ENCODE measurements around the gene ALDH4A1. TPM values are rescaled to one million over a fixed set of nuclear protein-coding genes. Genes with fewer than 3 reads are reported as not detected.

ALDH4A1 gene
- total and polyA plus RNA-seq, 2 experiments from 2014 or later = 11.3 to 33.8 TPM

DNA sequence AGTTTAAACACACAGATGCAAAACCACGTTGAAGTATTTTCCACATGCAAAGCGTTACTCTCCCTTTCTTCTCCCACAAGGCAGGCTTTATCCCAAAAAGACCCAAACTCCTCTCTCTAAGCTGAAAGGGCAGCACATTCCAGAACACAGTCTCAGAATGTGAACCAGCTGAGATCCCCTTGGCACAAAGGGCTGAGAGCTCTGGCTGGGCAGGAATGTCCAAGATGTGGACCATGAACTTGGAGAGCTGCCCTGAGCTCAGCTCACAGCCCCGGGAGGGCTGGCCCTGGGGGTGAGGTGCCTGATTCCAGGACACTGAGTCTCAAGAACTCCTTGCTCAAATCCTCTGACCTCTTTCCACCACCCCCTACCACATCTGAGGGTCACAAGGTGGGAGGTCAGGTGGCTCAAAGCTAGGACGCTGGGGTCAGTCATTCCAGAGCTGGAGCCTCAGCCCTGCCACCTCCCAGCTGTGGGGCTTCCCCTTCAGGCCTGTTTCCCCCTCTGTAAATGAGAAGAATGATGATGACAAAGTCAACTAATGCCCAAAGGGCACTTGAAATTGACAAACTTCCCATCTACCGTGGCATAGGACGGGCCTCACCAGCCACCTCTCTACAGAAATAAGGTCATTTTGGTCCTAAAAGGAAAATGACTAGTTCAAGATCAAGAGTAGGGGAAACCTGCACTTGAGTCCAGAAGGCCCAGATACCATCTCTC is 11.5 kb downstream of the ALDH4A1 start (continued):
- TF ChIP-seq, protein P1, sequence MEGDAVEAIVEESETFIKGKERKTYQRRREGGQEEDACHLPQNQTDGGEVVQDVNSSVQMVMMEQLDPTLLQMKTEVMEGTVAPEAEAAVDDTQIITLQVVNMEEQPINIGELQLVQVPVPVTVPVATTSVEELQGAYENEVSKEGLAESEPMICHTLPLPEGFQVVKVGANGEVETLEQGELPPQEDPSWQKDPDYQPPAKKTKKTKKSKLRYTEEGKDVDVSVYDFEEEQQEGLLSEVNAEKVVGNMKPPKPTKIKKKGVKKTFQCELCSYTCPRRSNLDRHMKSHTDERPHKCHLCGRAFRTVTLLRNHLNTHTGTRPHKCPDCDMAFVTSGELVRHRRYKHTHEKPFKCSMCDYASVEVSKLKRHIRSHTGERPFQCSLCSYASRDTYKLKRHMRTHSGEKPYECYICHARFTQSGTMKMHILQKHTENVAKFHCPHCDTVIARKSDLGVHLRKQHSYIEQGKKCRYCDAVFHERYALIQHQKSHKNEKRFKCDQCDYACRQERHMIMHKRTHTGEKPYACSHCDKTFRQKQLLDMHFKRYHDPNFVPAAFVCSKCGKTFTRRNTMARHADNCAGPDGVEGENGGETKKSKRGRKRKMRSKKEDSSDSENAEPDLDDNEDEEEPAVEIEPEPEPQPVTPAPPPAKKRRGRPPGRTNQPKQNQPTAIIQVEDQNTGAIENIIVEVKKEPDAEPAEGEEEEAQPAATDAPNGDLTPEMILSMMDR (conservative IDR thresholded peaks at IDR 0.05; ENCODE audit: low read depth in 2 of 2) = no peak
- TF ChIP-seq, protein P2, sequence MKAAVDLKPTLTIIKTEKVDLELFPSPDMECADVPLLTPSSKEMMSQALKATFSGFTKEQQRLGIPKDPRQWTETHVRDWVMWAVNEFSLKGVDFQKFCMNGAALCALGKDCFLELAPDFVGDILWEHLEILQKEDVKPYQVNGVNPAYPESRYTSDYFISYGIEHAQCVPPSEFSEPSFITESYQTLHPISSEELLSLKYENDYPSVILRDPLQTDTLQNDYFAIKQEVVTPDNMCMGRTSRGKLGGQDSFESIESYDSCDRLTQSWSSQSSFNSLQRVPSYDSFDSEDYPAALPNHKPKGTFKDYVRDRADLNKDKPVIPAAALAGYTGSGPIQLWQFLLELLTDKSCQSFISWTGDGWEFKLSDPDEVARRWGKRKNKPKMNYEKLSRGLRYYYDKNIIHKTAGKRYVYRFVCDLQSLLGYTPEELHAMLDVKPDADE (IDR thresholded peaks at IDR 0.05) = no peak
- TF ChIP-seq, protein P3, sequence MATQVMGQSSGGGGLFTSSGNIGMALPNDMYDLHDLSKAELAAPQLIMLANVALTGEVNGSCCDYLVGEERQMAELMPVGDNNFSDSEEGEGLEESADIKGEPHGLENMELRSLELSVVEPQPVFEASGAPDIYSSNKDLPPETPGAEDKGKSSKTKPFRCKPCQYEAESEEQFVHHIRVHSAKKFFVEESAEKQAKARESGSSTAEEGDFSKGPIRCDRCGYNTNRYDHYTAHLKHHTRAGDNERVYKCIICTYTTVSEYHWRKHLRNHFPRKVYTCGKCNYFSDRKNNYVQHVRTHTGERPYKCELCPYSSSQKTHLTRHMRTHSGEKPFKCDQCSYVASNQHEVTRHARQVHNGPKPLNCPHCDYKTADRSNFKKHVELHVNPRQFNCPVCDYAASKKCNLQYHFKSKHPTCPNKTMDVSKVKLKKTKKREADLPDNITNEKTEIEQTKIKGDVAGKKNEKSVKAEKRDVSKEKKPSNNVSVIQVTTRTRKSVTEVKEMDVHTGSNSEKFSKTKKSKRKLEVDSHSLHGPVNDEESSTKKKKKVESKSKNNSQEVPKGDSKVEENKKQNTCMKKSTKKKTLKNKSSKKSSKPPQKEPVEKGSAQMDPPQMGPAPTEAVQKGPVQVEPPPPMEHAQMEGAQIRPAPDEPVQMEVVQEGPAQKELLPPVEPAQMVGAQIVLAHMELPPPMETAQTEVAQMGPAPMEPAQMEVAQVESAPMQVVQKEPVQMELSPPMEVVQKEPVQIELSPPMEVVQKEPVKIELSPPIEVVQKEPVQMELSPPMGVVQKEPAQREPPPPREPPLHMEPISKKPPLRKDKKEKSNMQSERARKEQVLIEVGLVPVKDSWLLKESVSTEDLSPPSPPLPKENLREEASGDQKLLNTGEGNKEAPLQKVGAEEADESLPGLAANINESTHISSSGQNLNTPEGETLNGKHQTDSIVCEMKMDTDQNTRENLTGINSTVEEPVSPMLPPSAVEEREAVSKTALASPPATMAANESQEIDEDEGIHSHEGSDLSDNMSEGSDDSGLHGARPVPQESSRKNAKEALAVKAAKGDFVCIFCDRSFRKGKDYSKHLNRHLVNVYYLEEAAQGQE (IDR thresholded peaks at IDR 0.05; ENCODE audit: unreplicated experiment) = no peak

DNA sequence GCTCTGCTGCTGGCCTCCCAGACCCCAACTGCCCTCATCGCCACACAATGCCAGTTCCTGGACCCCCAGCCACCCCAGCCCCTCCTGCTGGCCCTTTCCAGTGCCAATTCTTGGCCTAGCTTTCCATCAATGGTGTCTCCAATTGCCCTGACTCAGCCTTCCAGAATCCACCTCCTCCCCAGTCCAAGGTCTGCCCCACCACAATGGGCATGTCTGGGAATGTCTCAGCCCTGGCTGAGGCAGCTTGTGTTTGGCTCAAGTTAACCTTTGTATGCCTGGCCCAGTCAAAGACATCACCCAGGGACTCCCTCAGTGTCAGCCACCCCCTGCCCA is 16.4 kb downstream of the ALDH4A1 start:
- no peaks in the 10 kb centered on the region for H3K36me3 ChIP-seq (ENCODE audit: insufficient read depth)
- Mint-ChIP-seq H3K27ac (no peak overlapping the region), H3K4me3 (no peak overlapping the region)

More for the DNA sequence above, 16.4 kb downstream of the ALDH4A1 start:
- Mint-ChIP-seq H3K36me3 (ENCODE audit: low read depth) (peaks cover 8% of the 10 kb centered on the region; the same call in 2 of the 3 replicates), H3K27me3 (ENCODE audit: insufficient read depth, low read depth, poor library complexity) (peaks cover 3% of the 10 kb centered on the region), H3K9me3 (no peaks in the 10 kb centered on the region), H3K4me1 (no peaks in the 10 kb centered on the region)
- no peaks in the 10 kb centered on the region for H3F3A ChIP-seq (replicated peaks; ENCODE audit: low read depth)
- no peak overlapping the region for H3K4me3 ChIP-seq
- H3K9me2 ChIP-seq (ENCODE audit: insufficient read depth) = no peaks in the 10 kb centered on the region
- H4K20me1 ChIP-seq (replicated peaks; ENCODE audit: insufficient read depth) = no peaks in the 10 kb centered on the region
- TF ChIP-seq, protein P3 (IDR thresholded peaks at IDR 0.05; ENCODE audit: unreplicated experiment) = no peak
- no peak for TF ChIP-seq EZH2phosphoT487 (IDR thresholded peaks at IDR 0.05; ENCODE audit: unreplicated experiment)
- TF ChIP-seq, protein P4, sequence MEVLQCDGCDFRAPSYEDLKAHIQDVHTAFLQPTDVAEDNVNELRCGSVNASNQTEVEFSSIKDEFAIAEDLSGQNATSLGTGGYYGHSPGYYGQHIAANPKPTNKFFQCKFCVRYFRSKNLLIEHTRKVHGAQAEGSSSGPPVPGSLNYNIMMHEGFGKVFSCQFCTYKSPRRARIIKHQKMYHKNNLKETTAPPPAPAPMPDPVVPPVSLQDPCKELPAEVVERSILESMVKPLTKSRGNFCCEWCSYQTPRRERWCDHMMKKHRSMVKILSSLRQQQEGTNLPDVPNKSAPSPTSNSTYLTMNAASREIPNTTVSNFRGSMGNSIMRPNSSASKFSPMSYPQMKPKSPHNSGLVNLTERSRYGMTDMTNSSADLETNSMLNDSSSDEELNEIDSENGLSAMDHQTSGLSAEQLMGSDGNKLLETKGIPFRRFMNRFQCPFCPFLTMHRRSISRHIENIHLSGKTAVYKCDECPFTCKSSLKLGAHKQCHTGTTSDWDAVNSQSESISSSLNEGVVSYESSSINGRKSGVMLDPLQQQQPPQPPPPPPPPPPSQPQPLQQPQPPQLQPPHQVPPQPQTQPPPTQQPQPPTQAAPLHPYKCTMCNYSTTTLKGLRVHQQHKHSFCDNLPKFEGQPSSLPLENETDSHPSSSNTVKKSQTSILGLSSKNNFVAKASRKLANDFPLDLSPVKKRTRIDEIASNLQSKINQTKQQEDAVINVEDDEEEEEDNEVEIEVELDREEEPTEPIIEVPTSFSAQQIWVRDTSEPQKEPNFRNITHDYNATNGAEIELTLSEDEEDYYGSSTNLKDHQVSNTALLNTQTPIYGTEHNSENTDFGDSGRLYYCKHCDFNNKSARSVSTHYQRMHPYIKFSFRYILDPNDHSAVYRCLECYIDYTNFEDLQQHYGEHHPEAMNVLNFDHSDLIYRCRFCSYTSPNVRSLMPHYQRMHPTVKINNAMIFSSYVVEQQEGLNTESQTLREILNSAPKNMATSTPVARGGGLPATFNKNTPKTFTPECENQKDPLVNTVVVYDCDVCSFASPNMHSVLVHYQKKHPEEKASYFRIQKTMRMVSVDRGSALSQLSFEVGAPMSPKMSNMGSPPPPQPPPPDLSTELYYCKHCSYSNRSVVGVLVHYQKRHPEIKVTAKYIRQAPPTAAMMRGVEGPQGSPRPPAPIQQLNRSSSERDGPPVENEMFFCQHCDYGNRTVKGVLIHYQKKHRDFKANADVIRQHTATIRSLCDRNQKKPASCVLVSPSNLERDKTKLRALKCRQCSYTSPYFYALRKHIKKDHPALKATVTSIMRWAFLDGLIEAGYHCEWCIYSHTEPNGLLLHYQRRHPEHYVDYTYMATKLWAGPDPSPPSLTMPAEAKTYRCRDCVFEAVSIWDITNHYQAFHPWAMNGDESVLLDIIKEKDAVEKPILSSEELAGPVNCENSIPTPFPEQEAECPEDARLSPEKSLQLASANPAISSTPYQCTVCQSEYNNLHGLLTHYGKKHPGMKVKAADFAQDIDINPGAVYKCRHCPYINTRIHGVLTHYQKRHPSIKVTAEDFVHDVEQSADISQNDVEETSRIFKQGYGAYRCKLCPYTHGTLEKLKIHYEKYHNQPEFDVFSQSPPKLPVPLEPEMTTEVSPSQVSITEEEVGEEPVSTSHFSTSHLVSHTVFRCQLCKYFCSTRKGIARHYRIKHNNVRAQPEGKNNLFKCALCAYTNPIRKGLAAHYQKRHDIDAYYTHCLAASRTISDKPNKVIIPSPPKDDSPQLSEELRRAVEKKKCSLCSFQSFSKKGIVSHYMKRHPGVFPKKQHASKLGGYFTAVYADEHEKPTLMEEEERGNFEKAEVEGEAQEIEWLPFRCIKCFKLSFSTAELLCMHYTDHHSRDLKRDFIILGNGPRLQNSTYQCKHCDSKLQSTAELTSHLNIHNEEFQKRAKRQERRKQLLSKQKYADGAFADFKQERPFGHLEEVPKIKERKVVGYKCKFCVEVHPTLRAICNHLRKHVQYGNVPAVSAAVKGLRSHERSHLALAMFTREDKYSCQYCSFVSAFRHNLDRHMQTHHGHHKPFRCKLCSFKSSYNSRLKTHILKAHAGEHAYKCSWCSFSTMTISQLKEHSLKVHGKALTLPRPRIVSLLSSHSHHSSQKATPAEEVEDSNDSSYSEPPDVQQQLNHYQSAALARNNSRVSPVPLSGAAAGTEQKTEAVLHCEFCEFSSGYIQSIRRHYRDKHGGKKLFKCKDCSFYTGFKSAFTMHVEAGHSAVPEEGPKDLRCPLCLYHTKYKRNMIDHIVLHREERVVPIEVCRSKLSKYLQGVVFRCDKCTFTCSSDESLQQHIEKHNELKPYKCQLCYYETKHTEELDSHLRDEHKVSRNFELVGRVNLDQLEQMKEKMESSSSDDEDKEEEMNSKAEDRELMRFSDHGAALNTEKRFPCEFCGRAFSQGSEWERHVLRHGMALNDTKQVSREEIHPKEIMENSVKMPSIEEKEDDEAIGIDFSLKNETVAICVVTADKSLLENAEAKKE (CRISPR knock-in tag; IDR thresholded peaks at IDR 0.05) = no peak
- no peak for TF ChIP-seq ZNF331 (CRISPR knock-in tag; IDR thresholded peaks at IDR 0.05; ENCODE audit: low read depth)
- H3K4me1 ChIP-seq (ENCODE audit: insufficient read depth) = no peaks in the 10 kb centered on the region
- H3K27me3 ChIP-seq (ENCODE audit: insufficient read depth) = no peaks in the 10 kb centered on the region
- no peak overlapping the region for H2AFZ ChIP-seq
- ATAC-seq (no peak), DNase-seq (ENCODE audit: low spot score) (no peak)
- H3K27ac ChIP-seq (ENCODE audit: low read depth) = no peak overlapping the region
- no peak overlapping the region for H3K4me2 ChIP-seq
- H3K79me2 ChIP-seq (replicated peaks; ENCODE audit: insufficient read depth) = no peaks in the 10 kb centered on the region
